ENCODE results near the gene SH3PXD2B. TPM values are rescaled to one million over a fixed set of nuclear protein-coding genes. Genes with fewer than 3 reads are reported as not detected.

SH3PXD2B gene
- total RNA-seq, 1 donor from 2014 or later = 46.2 TPM

- DNase-seq = no peak
- ATAC-seq = peak; percentile 55
- H3K27me3 ChIP-seq = no peaks in the 10 kb centered on the region
- H3K9me3 ChIP-seq = no peaks in the 10 kb centered on the region
- no peak overlapping the region for H3K4me3 ChIP-seq
- H3K27ac ChIP-seq = no peak overlapping the region
- peak; percentile 65 for TF ChIP-seq CTCF (IDR thresholded peaks at IDR 0.05)
- peaks cover 4% of the 10 kb centered on the region for H3K36me3 ChIP-seq
- peaks cover 48% of the 10 kb centered on the region for H3K4me1 ChIP-seq
- intact Hi-C loops (cut with DNase I) = no loop called here
Observed at GRCh38 chr5:172450861-172451695, 3.2 kb downstream of the SH3PXD2B start.

GRCh38 chr5:172450453-172450852 is 3.9 kb downstream of the SH3PXD2B start:
- TF ChIP-seq CTCF (IDR thresholded peaks at IDR 0.05) = no peak
- peaks cover 4% of the 10 kb centered on the region for H3K36me3 ChIP-seq
- ATAC-seq (no peak), DNase-seq (no peak)
- no peaks in the 10 kb centered on the region for H3K9me3 ChIP-seq
- H3K27ac ChIP-seq = no peak overlapping the region
- H3K4me3 ChIP-seq = no peak overlapping the region
- intact Hi-C loops (cut with DNase I) = no loop called here
- peaks cover 47% of the 10 kb centered on the region for H3K4me1 ChIP-seq
- no peaks in the 10 kb centered on the region for H3K27me3 ChIP-seq

GRCh38 chr5:172448999-172449398 is 5.3 kb downstream of the SH3PXD2B start:
- no peak overlapping the region for H3K27ac ChIP-seq
- no peak overlapping the region for H3K4me3 ChIP-seq
- peaks cover 4% of the 10 kb centered on the region for H3K36me3 ChIP-seq
- intact Hi-C loops (cut with DNase I) = no loop called here
- H3K9me3 ChIP-seq = no peaks in the 10 kb centered on the region
- peaks cover 51% of the 10 kb centered on the region for H3K4me1 ChIP-seq
- no peak for TF ChIP-seq CTCF (IDR thresholded peaks at IDR 0.05)
- no peak for DNase-seq
- ATAC-seq = no peak
- no peaks in the 10 kb centered on the region for H3K27me3 ChIP-seq

- no peak overlapping the region for H3K27ac ChIP-seq
- TF ChIP-seq CTCF (IDR thresholded peaks at IDR 0.05) = no peak
- H3K4me3 ChIP-seq = no peak overlapping the region
- H3K36me3 ChIP-seq = peaks cover 4% of the 10 kb centered on the region
- intact Hi-C loops (cut with DNase I) = no loop called here
- H3K4me1 ChIP-seq = peaks cover 61% of the 10 kb centered on the region
- H3K9me3 ChIP-seq = no peaks in the 10 kb centered on the region
- ATAC-seq (no peak), DNase-seq (no peak)
- no peaks in the 10 kb centered on the region for H3K27me3 ChIP-seq
Observed at GRCh38 chr5:172447646-172448365, 6.5 kb downstream of the SH3PXD2B start.

- Histone ChIP-seq H3K4me1 (peaks cover 49% of the 10 kb centered on the region), H3K9me3 (no peaks in the 10 kb centered on the region), H3K27ac (no peak overlapping the region), H3K4me3 (no peak overlapping the region), H3K27me3 (no peaks in the 10 kb centered on the region), H3K36me3 (peaks cover 4% of the 10 kb centered on the region)
- intact Hi-C loops (cut with DNase I) = no loop called here
- no peak for DNase-seq
- no peak for ATAC-seq
- no peak for TF ChIP-seq CTCF (IDR thresholded peaks at IDR 0.05)
Observed at GRCh38 chr5:172446336-172447051, 7.8 kb downstream of the SH3PXD2B start.
